AG04449 (cell line): ENCODE data around the gene HAUS5.
"Not testable (repeated sequence)": the region's sequence is repeated elsewhere in the genome, so short reads cannot be mapped to it uniquely, and the experiment has no call there.

Source experiments
- CTCF ChIA-PET: fragments of 350-600 bp; formaldehyde crosslinking; extraction: SDS; loops from one replicate; lab custom pipeline; 2021; ENCODE audit warnings: antibody characterized with exemption; lab: Yijun Ruan, JAX
- POLR2A ChIA-PET: fragments of 400-600, 350-600 bp; formaldehyde crosslinking; extraction: SDS; loops from one replicate; lab custom pipeline; 2020; ENCODE audit warnings: antibody characterized with exemption, inconsistent platforms; lab: Yijun Ruan, JAX
- DNase-seq: peaks from one replicate; pipeline ENCODE4 v3.0.0-alpha.2; 2010; ENCODE audit warnings: low read depth, low spot score
- H3K4me3 ChIP-seq: 2 replicates; pipeline ENCODE4 v1.5.1; 2011; ENCODE audit warnings: low read depth, mild to moderate bottlenecking, control low read depth, low read length
- TF ChIP-seq, protein P1 (sequence below): IDR thresholded peaks from one replicate; pipeline ENCODE4 v1.5.1; 2011; ENCODE audit warnings: mild to moderate bottlenecking, moderate library complexity, low read length, control low read depth, inconsistent platforms; ENCODE audit not compliant: insufficient read depth; ENCODE audit errors: missing control alignments

HAUS5 gene

DNA sequence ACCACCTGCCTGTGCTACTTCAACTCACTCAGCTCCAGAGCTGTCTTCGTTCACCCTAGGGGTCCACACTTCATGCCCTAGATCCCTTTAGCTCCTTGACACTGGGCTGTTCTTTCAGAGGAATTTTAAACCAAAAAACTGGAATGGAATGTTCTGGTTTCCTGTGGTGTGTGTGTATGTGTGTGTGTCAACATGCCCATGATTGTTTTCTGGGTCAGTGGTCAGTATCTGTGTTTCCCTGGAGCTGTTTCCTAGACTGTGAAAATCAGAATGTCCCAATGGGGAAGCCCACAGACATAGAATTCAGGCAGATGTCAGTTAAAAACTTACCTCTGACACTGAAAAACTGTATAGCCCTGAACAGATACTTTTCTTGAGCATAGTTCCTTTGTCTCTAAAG lies 25.2 kb upstream of the HAUS5 start:
- DNase-seq, result no peak
- no peak overlapping the region for H3K4me3 ChIP-seq
- TF ChIP-seq, protein P1, sequence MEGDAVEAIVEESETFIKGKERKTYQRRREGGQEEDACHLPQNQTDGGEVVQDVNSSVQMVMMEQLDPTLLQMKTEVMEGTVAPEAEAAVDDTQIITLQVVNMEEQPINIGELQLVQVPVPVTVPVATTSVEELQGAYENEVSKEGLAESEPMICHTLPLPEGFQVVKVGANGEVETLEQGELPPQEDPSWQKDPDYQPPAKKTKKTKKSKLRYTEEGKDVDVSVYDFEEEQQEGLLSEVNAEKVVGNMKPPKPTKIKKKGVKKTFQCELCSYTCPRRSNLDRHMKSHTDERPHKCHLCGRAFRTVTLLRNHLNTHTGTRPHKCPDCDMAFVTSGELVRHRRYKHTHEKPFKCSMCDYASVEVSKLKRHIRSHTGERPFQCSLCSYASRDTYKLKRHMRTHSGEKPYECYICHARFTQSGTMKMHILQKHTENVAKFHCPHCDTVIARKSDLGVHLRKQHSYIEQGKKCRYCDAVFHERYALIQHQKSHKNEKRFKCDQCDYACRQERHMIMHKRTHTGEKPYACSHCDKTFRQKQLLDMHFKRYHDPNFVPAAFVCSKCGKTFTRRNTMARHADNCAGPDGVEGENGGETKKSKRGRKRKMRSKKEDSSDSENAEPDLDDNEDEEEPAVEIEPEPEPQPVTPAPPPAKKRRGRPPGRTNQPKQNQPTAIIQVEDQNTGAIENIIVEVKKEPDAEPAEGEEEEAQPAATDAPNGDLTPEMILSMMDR, result no peak
- CTCF ChIA-PET, result interaction anchor here (0.8 to 1.5 kb wide), 2 partner anchors 31 to 77 kb away, joined by 3 to 4 read pairs; no protein-coding TSS in a partner anchor
- POLR2A ChIA-PET, result no interaction called here

- TF ChIP-seq, protein P1, result no peak
- H3K4me3 ChIP-seq, result no peak overlapping the region
- no peak for DNase-seq
- ChIA-PET POLR2A (no interaction called here), CTCF (interaction anchor here (1.3 kb wide), 1 partner anchor 237 kb away, joined by 3 read pairs; no protein-coding TSS in a partner anchor)
Measured at GRCh38 chr19:35590875-35591274, 21.7 kb upstream of the HAUS5 start.

DNA sequence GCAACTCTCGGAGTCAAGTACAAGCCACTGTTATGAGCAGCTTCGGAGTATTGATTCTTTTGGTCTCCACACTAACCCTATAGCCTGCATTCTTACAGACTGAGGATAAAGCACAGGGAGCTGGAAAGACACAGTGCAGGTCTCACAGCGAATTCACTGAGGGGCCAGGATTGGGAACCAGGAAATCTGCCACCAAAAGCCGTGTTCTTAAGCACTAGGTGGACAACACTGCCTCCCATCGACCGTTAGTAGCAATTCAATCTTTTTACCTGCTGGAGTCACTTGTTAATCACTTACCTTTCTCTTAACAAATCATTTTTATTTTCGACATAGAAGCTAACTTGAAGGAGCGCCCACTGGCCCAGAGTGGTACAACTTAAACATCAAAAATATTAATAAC lies 20.3 kb upstream of the HAUS5 start:
- no peak for DNase-seq
- H3K4me3 ChIP-seq, result no peak overlapping the region
- TF ChIP-seq, protein P1, result peak; percentile 36
- CTCF ChIA-PET, result interaction anchor here (0.8 to 2.0 kb wide), 10 partner anchors 9 to 238 kb away, joined by 3 to 8 read pairs (median 5); partner anchors contain the start of gene FFAR3
- POLR2A ChIA-PET, result no interaction called here

GRCh38 chr19:35595026-35595425 lies 17.5 kb upstream of the HAUS5 start:
- DNase-seq, result not testable (repeated sequence)

DNA sequence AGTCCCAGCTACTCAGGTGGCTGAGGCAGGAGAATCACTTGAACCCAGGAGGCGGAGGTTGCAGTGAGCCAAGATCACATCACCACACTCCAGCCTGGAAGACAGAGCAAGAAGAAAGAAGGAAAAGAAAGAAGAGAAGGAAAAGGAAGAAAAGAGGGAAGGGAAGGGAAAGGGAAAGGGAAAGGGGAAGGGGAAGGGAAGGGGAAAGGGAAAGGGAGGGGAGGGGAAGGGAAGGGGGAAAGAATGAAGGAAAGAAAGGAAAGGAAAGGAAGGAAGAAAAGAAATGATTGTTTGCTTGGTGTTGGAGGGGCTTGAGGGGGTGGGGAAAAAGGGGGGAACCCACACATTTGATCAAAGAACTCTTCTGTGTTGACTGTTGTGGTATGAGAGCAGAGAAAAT lies 16.6 kb upstream of the HAUS5 start:
- DNase-seq, result no peak
- TF ChIP-seq, protein P1, result no peak
- ChIA-PET POLR2A (no interaction called here), CTCF (no interaction called here)
- no peak overlapping the region for H3K4me3 ChIP-seq

More at GRCh38 chr19:35595026-35595425, 17.5 kb upstream of the HAUS5 start:
- H3K4me3 ChIP-seq, CTCF ChIA-PET, POLR2A ChIA-PET: not testable (repeated sequence)

- TF ChIP-seq, protein P1, result no peak
- no peak overlapping the region for H3K4me3 ChIP-seq
- DNase-seq, result no peak
- POLR2A ChIA-PET, result no interaction called here
- CTCF ChIA-PET, result interaction anchor here (0.9 to 1.4 kb wide), 2 partner anchors 88 to 243 kb away, joined by 3 read pairs; no protein-coding TSS in a partner anchor
Measured at GRCh38 chr19:35596366-35596999, 16.1 kb upstream of the HAUS5 start.

GRCh38 chr19:35601971-35602370 lies 10.6 kb upstream of the HAUS5 start:
- no peak overlapping the region for H3K4me3 ChIP-seq
- ChIA-PET POLR2A (no interaction called here), CTCF (interaction anchor here (1.7 kb wide), 1 partner anchor 10 kb away, joined by 5 read pairs; no protein-coding TSS in a partner anchor)
- DNase-seq, result no peak
- TF ChIP-seq, protein P1, result no peak

GRCh38 chr19:35604436-35604835 lies 8.1 kb upstream of the HAUS5 start:
- DNase-seq, POLR2A ChIA-PET, H3K4me3 ChIP-seq, CTCF ChIA-PET: not testable (repeated sequence)

GRCh38 chr19:35607170-35607569 lies 5.4 kb upstream of the HAUS5 start:
- CTCF ChIA-PET, result interaction anchor here (1.5 kb wide), 1 partner anchor 93 kb away, joined by 3 read pairs; no protein-coding TSS in a partner anchor
- POLR2A ChIA-PET, DNase-seq: not testable (repeated sequence)

More at GRCh38 chr19:35607170-35607569, 5.4 kb upstream of the HAUS5 start:
- H3K4me3 ChIP-seq, result not testable (repeated sequence)
